ENCODE results near the gene HEATR1. TPM values are rescaled to one million over a fixed set of nuclear protein-coding genes. Genes with fewer than 3 reads are reported as not detected.

Gene HEATR1
- total and polyA plus RNA-seq, 3 experiments from 2014 or later: 14.2 to 106 (median 101) TPM

- no peak for DNase-seq
- no peaks in the 10 kb centered on the region for H3K27me3 ChIP-seq (ENCODE audit: insufficient read depth, low read length, poor library complexity, severe bottlenecking)
- no peaks in the 10 kb centered on the region for H3K36me3 ChIP-seq (ENCODE audit: insufficient read depth, low read length)
- H3K4me3 Mint-ChIP-seq: no peak overlapping the region
- H3K4me1 ChIP-seq (ENCODE audit: insufficient read depth, low read length): no peaks in the 10 kb centered on the region
- no peak overlapping the region for H3K4me3 ChIP-seq (ENCODE audit: low read length)
- H3K4me1 Mint-ChIP-seq: no peaks in the 10 kb centered on the region
- peaks cover 6 to 15% (median 9%) of the 10 kb centered on the region in 5 donors for H3K9me3 Mint-ChIP-seq
- ChIA-PET CTCF (no interaction called here), POLR2A (no interaction called here)
- H3K27ac Mint-ChIP-seq: no peak overlapping the region
- no peaks in the 10 kb centered on the region for H3K36me3 Mint-ChIP-seq
- no peak overlapping the region for H3K27ac ChIP-seq (ENCODE audit: low read depth, low read length)
- peaks cover 3% of the 10 kb centered on the region for H3K9me3 ChIP-seq (ENCODE audit: low read length)
- H3K27me3 Mint-ChIP-seq: peaks cover 24 to 65% of the 10 kb centered on the region in 2 donors
Measured at GRCh38 chr1:236623371-236624166, 19.3 kb upstream of the HEATR1 start.

GRCh38 chr1:236622407-236622806, 18.1 kb upstream of the HEATR1 start:
- Histone ChIP-seq H3K4me3 (ENCODE audit: low read length) (no peak overlapping the region), H3K27me3 (ENCODE audit: insufficient read depth, low read length, poor library complexity, severe bottlenecking) (no peaks in the 10 kb centered on the region), H3K27ac (ENCODE audit: low read depth, low read length) (no peak overlapping the region), H3K9me3 (ENCODE audit: low read length) (peaks cover 3% of the 10 kb centered on the region), H3K4me1 (ENCODE audit: insufficient read depth, low read length) (no peaks in the 10 kb centered on the region), H3K36me3 (ENCODE audit: insufficient read depth, low read length) (no peaks in the 10 kb centered on the region)
- H3K4me1 Mint-ChIP-seq: no peaks in the 10 kb centered on the region
- H3K27me3 Mint-ChIP-seq: peaks cover 19 to 65% of the 10 kb centered on the region in 2 donors
- DNase-seq: no peak
- no peaks in the 10 kb centered on the region for H3K36me3 Mint-ChIP-seq
- H3K4me3 Mint-ChIP-seq: no peak overlapping the region
- H3K9me3 Mint-ChIP-seq: peaks cover 6 to 15% (median 9%) of the 10 kb centered on the region in 5 donors
- no peak overlapping the region for H3K27ac Mint-ChIP-seq
- ChIA-PET POLR2A (no interaction called here), CTCF (no interaction called here)

- POLR2A ChIA-PET: no interaction called here
- no peaks in the 10 kb centered on the region for H3K36me3 Mint-ChIP-seq
- Histone ChIP-seq H3K9me3 (ENCODE audit: low read length) (peaks cover 3% of the 10 kb centered on the region), H3K4me3 (ENCODE audit: low read length) (no peak overlapping the region), H3K27ac (ENCODE audit: low read depth, low read length) (no peak overlapping the region), H3K36me3 (ENCODE audit: insufficient read depth, low read length) (no peaks in the 10 kb centered on the region), H3K4me1 (ENCODE audit: insufficient read depth, low read length) (no peaks in the 10 kb centered on the region), H3K27me3 (ENCODE audit: insufficient read depth, low read length, poor library complexity, severe bottlenecking) (no peaks in the 10 kb centered on the region)
- CTCF ChIA-PET: no interaction called here
- H3K27ac Mint-ChIP-seq: no peak overlapping the region
- peaks cover 20 to 66% of the 10 kb centered on the region in 2 donors for H3K27me3 Mint-ChIP-seq
- no peak for DNase-seq
- peaks cover 5 to 13% (median 9%) of the 10 kb centered on the region in 5 donors for H3K9me3 Mint-ChIP-seq
- no peaks in the 10 kb centered on the region for H3K4me1 Mint-ChIP-seq
- no peak overlapping the region for H3K4me3 Mint-ChIP-seq
Measured at GRCh38 chr1:236619398-236619797, 15.1 kb upstream of the HEATR1 start.

- peaks cover 3% of the 10 kb centered on the region for H3K9me3 ChIP-seq (ENCODE audit: low read length)
- H3K36me3 Mint-ChIP-seq: no peaks in the 10 kb centered on the region
- no peaks in the 10 kb centered on the region for H3K4me1 ChIP-seq (ENCODE audit: insufficient read depth, low read length)
- DNase-seq: no peak
- no peak overlapping the region for H3K4me3 Mint-ChIP-seq
- H3K4me3 ChIP-seq (ENCODE audit: low read length): no peak overlapping the region
- H3K27me3 Mint-ChIP-seq: peaks cover 20 to 63% of the 10 kb centered on the region in 2 donors
- ChIA-PET POLR2A (no interaction called here), CTCF (no interaction called here)
- H3K36me3 ChIP-seq (ENCODE audit: insufficient read depth, low read length): no peaks in the 10 kb centered on the region
- H3K27ac ChIP-seq (ENCODE audit: low read depth, low read length): no peak overlapping the region
- no peaks in the 10 kb centered on the region for H3K4me1 Mint-ChIP-seq
- H3K27ac Mint-ChIP-seq: no peak overlapping the region
- H3K9me3 Mint-ChIP-seq: peaks cover 5 to 12% (median 9%) of the 10 kb centered on the region in 5 donors
- no peaks in the 10 kb centered on the region for H3K27me3 ChIP-seq (ENCODE audit: insufficient read depth, low read length, poor library complexity, severe bottlenecking)
Measured at GRCh38 chr1:236618507-236618906, 14.2 kb upstream of the HEATR1 start.

- Histone ChIP-seq H3K27ac (ENCODE audit: low read depth, low read length) (no peak overlapping the region), H3K27me3 (ENCODE audit: insufficient read depth, low read length, poor library complexity, severe bottlenecking) (no peaks in the 10 kb centered on the region), H3K9me3 (ENCODE audit: low read length) (no peaks in the 10 kb centered on the region), H3K4me3 (ENCODE audit: low read length) (no peak overlapping the region), H3K36me3 (ENCODE audit: insufficient read depth, low read length) (no peaks in the 10 kb centered on the region), H3K4me1 (ENCODE audit: insufficient read depth, low read length) (no peaks in the 10 kb centered on the region)
- Mint-ChIP-seq H3K36me3 (peaks cover 0 to 2% (median 0%) of the 10 kb centered on the region in 3 donors), H3K4me1 (no peaks in the 10 kb centered on the region), H3K9me3 (peaks cover 0 to 12% (median 0%) of the 10 kb centered on the region in 5 donors), H3K27me3 (peaks cover 33 to 67% of the 10 kb centered on the region in 2 donors), H3K4me3 (no peak overlapping the region), H3K27ac (no peak overlapping the region)
- DNase-seq: no peak
- CTCF ChIA-PET: no interaction called here
- POLR2A ChIA-PET: no interaction called here
Measured at GRCh38 chr1:236615399-236616148, 11.3 kb upstream of the HEATR1 start.

- no peak overlapping the region for H3K27ac Mint-ChIP-seq
- no peak overlapping the region for H3K4me3 Mint-ChIP-seq
- H3K9me3 Mint-ChIP-seq: peaks cover 0 to 12% (median 0%) of the 10 kb centered on the region in 5 donors
- CTCF ChIA-PET: no interaction called here
- Histone ChIP-seq H3K4me1 (ENCODE audit: insufficient read depth, low read length) (no peaks in the 10 kb centered on the region), H3K36me3 (ENCODE audit: insufficient read depth, low read length) (no peaks in the 10 kb centered on the region), H3K27ac (ENCODE audit: low read depth, low read length) (no peak overlapping the region), H3K9me3 (ENCODE audit: low read length) (no peaks in the 10 kb centered on the region), H3K4me3 (ENCODE audit: low read length) (no peak overlapping the region), H3K27me3 (ENCODE audit: insufficient read depth, low read length, poor library complexity, severe bottlenecking) (no peaks in the 10 kb centered on the region)
- peaks cover 48 to 68% of the 10 kb centered on the region in 2 donors for H3K27me3 Mint-ChIP-seq
- H3K36me3 Mint-ChIP-seq: peaks cover 0 to 2% (median 0%) of the 10 kb centered on the region in 3 donors
- no peak for DNase-seq
- H3K4me1 Mint-ChIP-seq: no peaks in the 10 kb centered on the region
- POLR2A ChIA-PET: no interaction called here
Measured at GRCh38 chr1:236612349-236612748, 8.0 kb upstream of the HEATR1 start.

GRCh38 chr1:236608930-236609726, 4.8 kb upstream of the HEATR1 start:
- H3K4me3 ChIP-seq (ENCODE audit: low read length): no peak overlapping the region
- DNase-seq: no peak
- no peak overlapping the region for H3K27ac ChIP-seq (ENCODE audit: low read depth, low read length)
- Mint-ChIP-seq H3K36me3 (peaks cover 0 to 7% (median 2%) of the 10 kb centered on the region in 3 donors), H3K27ac (no peak overlapping the region), H3K4me1 (peaks cover 4 to 11% (median 11%) of the 10 kb centered on the region in 3 donors), H3K9me3 (peaks cover 0 to 12% (median 0%) of the 10 kb centered on the region in 5 donors), H3K4me3 (no peak overlapping the region), H3K27me3 (peaks cover 44 to 49% of the 10 kb centered on the region in 2 donors)
- H3K9me3 ChIP-seq (ENCODE audit: low read length): no peaks in the 10 kb centered on the region
- H3K36me3 ChIP-seq (ENCODE audit: insufficient read depth, low read length): no peaks in the 10 kb centered on the region
- no peaks in the 10 kb centered on the region for H3K27me3 ChIP-seq (ENCODE audit: insufficient read depth, low read length, poor library complexity, severe bottlenecking)
- ChIA-PET CTCF (interaction anchor here (0.6 to 0.7 kb wide), 2 partner anchors 278 to 829 kb away, joined by 3 read pairs; no protein-coding TSS in a partner anchor), POLR2A (no interaction called here)
- peaks cover 5% of the 10 kb centered on the region for H3K4me1 ChIP-seq (ENCODE audit: insufficient read depth, low read length)

Measured in CD8-positive, alpha-beta memory T cell (primary cell).